Upper lobe of left lung (tissue), 4 donors: ENCODE measurements around the gene SLC4A8.

Source experiments
- CTCF ChIP-seq, 6 experiments: fragments of 450-650 bp in 4 of 6; fragments of 200-600 bp in 2 of 6; sonication (generic) in 2 of 6; IDR thresholded peaks; one replicate each; pipeline ENCODE4 v1.5.1; 2016 to 2019; ENCODE audit warnings: antibody characterized with exemption in 6 of 6
- POLR2A ChIP-seq, 4 donors: fragments of 450-650 bp; IDR thresholded peaks; one replicate each; pipeline ENCODE4 v1.5.1; 2016 to 2017; ENCODE audit warnings: antibody characterized with exemption in 4 of 4, mild to moderate bottlenecking in 2 of 4
- POLR2AphosphoS5 ChIP-seq, 2 donors: sonication (generic); formaldehyde crosslinking; IDR thresholded peaks; one replicate each; pipeline ENCODE4 v1.5.1; 2017; ENCODE audit warnings: antibody characterized with exemption in 2 of 2

- TF ChIP-seq POLR2A (IDR thresholded peaks at IDR 0.05) (no peak), CTCF (IDR thresholded peaks at IDR 0.05) (no peak), POLR2AphosphoS5 (IDR thresholded peaks at IDR 0.05) (no peak)
Observed at GRCh38 chr12:51401486-51401885, 23.1 kb upstream of the SLC4A8 start.
